GM12801 (cell line): Measurements from ENCODE around the gene PGM1.

Experiments
- CTCF ChIP-seq: IDR thresholded peaks from one replicate; pipeline ENCODE4 v1.5.1; 2011; ENCODE audit warnings: control low read depth; ENCODE audit not compliant: insufficient read length; ENCODE audit errors: extremely low read depth

PGM1 gene

GRCh38 chr1:63659448-63659847 is 66.2 kb downstream of the PGM1 start:
- no peak for TF ChIP-seq CTCF

GRCh38 chr1:63662056-63662836 is 69.0 kb downstream of the PGM1 start:
- no peak for TF ChIP-seq CTCF

GRCh38 chr1:63662841-63663240 is 69.6 kb downstream of the PGM1 start:
- TF ChIP-seq CTCF = no peak

- TF ChIP-seq CTCF = no peak
Observed at GRCh38 chr1:63663301-63663700, 70.1 kb downstream of the PGM1 start.

GRCh38 chr1:63663873-63664272 is 70.7 kb downstream of the PGM1 start:
- no peak for TF ChIP-seq CTCF

- no peak for TF ChIP-seq CTCF
Observed at GRCh38 chr1:63664742-63665141, 71.5 kb downstream of the PGM1 start.

GRCh38 chr1:63665410-63665809 is 72.2 kb downstream of the PGM1 start:
- TF ChIP-seq CTCF = no peak
